ENCODE measurements around the gene SLC44A1. TPM values are rescaled to one million over a fixed set of nuclear protein-coding genes. Genes with fewer than 3 reads are reported as not detected.

The SLC44A1 gene
- total and polyA plus RNA-seq, 8 donors: 58.0 to 79.8 (median 73.9) TPM

DNA sequence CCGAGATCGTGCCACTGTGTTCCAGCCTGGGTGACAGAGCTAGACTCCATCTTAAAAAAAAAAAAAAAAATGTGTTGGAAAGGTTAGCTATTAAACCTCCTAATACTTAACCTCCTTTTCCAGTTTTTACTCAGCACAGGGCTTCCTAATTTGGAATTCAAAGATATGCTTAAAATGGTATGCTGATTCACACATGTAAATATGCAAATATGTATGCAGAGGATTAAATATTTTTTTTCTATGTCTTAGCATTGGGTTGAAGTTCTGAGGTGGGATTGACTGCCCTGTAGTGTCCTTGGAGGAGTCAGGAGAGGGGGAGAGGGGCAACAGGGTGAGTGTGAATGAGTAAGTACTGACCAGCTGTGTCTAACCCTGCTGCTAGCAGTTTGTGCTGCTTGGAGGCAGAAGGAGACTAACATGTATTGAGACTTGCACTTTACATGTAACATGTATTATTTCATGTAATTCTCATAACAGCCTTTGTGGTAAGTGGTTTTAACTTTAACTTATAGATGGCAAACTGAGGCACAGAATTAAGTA lies 63.2 kb downstream of the SLC44A1 start:
- intact Hi-C loops (cut with DNase I): no loop called here
- TF ChIP-seq, protein P1, sequence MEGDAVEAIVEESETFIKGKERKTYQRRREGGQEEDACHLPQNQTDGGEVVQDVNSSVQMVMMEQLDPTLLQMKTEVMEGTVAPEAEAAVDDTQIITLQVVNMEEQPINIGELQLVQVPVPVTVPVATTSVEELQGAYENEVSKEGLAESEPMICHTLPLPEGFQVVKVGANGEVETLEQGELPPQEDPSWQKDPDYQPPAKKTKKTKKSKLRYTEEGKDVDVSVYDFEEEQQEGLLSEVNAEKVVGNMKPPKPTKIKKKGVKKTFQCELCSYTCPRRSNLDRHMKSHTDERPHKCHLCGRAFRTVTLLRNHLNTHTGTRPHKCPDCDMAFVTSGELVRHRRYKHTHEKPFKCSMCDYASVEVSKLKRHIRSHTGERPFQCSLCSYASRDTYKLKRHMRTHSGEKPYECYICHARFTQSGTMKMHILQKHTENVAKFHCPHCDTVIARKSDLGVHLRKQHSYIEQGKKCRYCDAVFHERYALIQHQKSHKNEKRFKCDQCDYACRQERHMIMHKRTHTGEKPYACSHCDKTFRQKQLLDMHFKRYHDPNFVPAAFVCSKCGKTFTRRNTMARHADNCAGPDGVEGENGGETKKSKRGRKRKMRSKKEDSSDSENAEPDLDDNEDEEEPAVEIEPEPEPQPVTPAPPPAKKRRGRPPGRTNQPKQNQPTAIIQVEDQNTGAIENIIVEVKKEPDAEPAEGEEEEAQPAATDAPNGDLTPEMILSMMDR (IDR thresholded peaks at IDR 0.05): no peak
- no peak overlapping the region for H3K4me3 ChIP-seq
- peaks cover 0 to 8% of the 10 kb centered on the region in 2 donors for H3K36me3 ChIP-seq
- no peaks in the 10 kb centered on the region for H3K27me3 ChIP-seq
- H3K9me3 ChIP-seq: no peaks in the 10 kb centered on the region
- H3K4me1 ChIP-seq: peaks cover 0 to 16% of the 10 kb centered on the region in 2 donors
- no peak for ATAC-seq
- DNase-seq: no peak
- H3K27ac ChIP-seq: peak overlapping the region in 1 of 2 donors; percentile 21

DNA sequence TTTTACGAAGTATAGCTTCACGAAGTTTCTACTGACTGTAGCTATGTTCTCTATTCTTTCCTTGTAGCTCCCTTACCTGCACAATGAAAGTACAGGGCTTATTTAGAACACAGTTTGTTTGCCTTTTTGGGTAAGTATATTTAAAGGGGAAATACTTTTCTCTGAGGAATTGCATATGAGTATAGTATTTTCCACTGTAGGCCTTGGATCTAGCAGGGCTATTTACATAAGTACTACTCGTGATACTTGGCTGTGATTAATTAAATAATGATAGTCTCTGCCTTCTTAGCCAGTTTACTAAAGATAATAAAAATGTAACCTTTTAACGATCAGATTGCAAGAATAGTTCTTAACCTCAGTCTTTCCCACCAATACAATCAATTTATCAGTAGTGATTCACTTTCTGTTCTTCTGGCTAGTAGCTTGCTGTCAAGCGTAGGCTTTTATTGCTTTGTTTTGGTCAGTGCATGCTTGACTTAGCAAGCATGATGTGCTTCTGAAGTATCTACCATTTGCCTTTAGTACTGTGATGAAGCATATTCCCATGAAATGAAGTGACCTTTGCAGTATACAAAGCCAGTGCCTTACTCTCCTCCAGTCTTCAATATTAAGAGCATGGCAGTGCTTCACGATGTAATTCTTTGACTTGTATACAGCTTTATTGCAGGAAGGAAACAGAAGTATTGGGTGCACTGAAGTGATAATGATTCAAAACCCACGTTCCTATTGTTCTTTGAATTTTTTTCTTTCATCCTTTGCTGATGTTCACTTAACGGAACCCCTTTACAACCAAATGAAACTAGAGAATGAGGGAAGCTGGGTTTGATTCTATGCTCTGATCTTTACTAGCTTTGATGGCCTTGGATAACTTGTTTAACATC lies 64.2 kb downstream of the SLC44A1 start:
- Histone ChIP-seq H3K27ac (peak overlapping the region; percentile 21 to 26), H3K4me3 (no peak overlapping the region), H3K4me1 (peaks cover 0 to 16% of the 10 kb centered on the region in 2 donors), H3K27me3 (no peaks in the 10 kb centered on the region), H3K36me3 (peaks cover 0 to under 1% of the 10 kb centered on the region in 2 donors), H3K9me3 (no peaks in the 10 kb centered on the region)
- DNase-seq (no peak), ATAC-seq (peak; percentile 72)
- TF ChIP-seq, protein P1 (IDR thresholded peaks at IDR 0.05): no peak
- intact Hi-C loops (cut with DNase I): no loop called here

DNA sequence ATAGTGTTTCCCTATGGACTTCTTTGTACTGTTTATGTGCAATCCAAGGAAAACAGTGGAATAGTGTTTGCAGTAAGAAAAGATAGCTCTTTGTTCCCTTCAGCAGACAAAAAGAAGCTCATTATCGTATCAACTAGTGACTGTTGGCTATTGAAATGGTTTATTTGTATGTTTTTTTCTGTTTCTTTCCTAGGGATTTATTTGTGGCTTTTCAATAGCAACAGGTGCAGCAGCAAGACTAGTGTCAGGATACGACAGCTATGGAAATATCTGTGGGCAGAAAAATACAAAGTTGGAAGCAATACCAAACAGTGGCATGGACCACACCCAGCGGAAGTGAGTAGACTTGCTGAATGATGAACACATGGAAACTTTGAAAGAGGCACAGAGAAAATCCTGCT lies 65.1 kb downstream of the SLC44A1 start:
- DNase-seq (no peak), ATAC-seq (no peak)
- Histone ChIP-seq H3K36me3 (no peaks in the 10 kb centered on the region), H3K4me1 (peaks cover 0 to 16% of the 10 kb centered on the region in 2 donors), H3K4me3 (no peak overlapping the region), H3K27ac (peak overlapping the region in 1 of 2 donors; percentile 21), H3K9me3 (no peaks in the 10 kb centered on the region), H3K27me3 (no peaks in the 10 kb centered on the region)
- TF ChIP-seq, protein P1 (IDR thresholded peaks at IDR 0.05): no peak
- intact Hi-C loops (cut with DNase I): no loop called here

DNA sequence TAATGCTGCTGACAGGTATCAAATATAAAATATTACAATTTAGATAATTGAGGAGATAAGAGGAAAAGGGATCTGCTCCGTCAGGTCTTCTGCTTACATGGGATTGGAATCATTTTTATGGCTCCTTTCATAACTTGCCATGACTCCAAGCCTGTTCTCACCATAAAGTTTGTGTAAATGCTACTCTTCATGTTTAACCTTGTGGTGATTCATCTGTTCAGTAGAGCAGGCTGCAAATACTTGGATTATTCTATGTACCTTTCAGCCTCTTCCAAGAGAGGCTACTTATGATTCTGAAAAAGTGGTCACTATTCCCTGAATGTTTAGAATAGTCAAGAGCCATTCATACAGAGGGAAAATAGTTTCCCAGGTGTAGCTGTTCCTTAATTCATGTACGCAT lies 66.9 kb downstream of the SLC44A1 start:
- peak; percentile 83 for ATAC-seq
- intact Hi-C loops (cut with DNase I): no loop called here
- H3K27me3 ChIP-seq: no peaks in the 10 kb centered on the region
- peaks cover 0 to 11% of the 10 kb centered on the region in 2 donors for H3K4me1 ChIP-seq
- no peak overlapping the region for H3K27ac ChIP-seq
- H3K4me3 ChIP-seq: no peak overlapping the region
- H3K9me3 ChIP-seq: no peaks in the 10 kb centered on the region
- DNase-seq: no peak
- TF ChIP-seq, protein P1 (IDR thresholded peaks at IDR 0.05): no peak
- no peaks in the 10 kb centered on the region for H3K36me3 ChIP-seq

DNA sequence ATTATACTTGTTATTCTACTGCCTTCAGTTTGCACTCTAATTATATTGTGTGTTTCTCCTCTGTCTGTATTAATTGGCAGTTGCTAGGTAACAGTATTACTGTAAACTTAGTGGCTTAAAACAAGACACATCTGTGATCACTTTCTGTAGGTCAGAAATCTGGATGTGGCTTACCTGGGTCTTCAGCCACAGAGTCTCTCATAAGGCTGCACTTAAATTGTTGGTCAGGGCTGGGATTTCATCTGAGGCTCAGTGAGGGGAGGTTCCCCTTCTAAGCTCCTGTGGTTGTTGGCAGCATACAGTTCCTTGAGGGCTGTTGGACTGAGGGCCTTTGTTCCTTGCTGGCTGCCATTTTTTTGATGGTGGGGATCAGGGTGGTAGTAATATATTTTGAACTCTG lies 68.8 kb downstream of the SLC44A1 start:
- intact Hi-C loops (cut with DNase I): no loop called here
- Histone ChIP-seq H3K27ac (no peak overlapping the region), H3K9me3 (no peaks in the 10 kb centered on the region), H3K36me3 (no peaks in the 10 kb centered on the region), H3K4me3 (no peak overlapping the region), H3K27me3 (no peaks in the 10 kb centered on the region), H3K4me1 (peaks cover 0 to 5% of the 10 kb centered on the region in 2 donors)
- no peak for ATAC-seq
- no peak for DNase-seq
- TF ChIP-seq, protein P1 (IDR thresholded peaks at IDR 0.05): no peak

Measured in left lung (tissue), 10 donors.